K562 (cell line): ENCODE results near the gene HS3ST1. TPM values are rescaled to one million over a fixed set of nuclear protein-coding genes. Genes with fewer than 3 reads are reported as not detected.

Source experiments
- ATAC-seq: fragments of 200-7000 bp; cut with Tn5 transposase; 3 replicates; pipeline ENCODE4 v1.9.1; 2020; ENCODE audit warnings: moderate library complexity
- BruUV-seq: library from RNA; stranded (reverse); fragments of 400-500 nt; replicated peaks from 2 replicates; lab custom pipeline; 2021; lab: Mats Ljungman, UMichigan
- CTCF ChIA-PET: fragments of 300-600 bp; formaldehyde crosslinking; extraction: SDS; loops from one replicate; lab custom pipeline; 2021; ENCODE audit warnings: low intra/inter-chr PET ratio; lab: Yijun Ruan, JAX
- POLR2A ChIA-PET: fragments of 300-600, 350-650 bp; sonication (Branson Sonifier 250); formaldehyde crosslinking; extraction: SDS; loops from one replicate; lab custom pipeline; 2021; ENCODE audit warnings: antibody characterized with exemption, inconsistent platforms; lab: Yijun Ruan, JAX
- DNase-seq, 4 experiments: peaks; one replicate each; pipeline versions ENCODE4 v3.0.0 to v3.0.0-alpha.2; 2011 to 2018; ENCODE audit warnings: low spot score in 3 of 4, mixed read lengths in 3 of 4; ENCODE audit errors: extremely low read depth in 1 of 4
- FAIRE-seq: peaks from 2 replicates; lab custom pipeline; 2011; peaks lifted over from hg19 to GRCh38; lab: Jason Lieb, UNC
- H2AFZ ChIP-seq: 2 replicates; pipeline ENCODE4 v1.6.0; 2011; ENCODE audit warnings: low read depth, low read length, control low read depth, inconsistent platforms
- H3K27ac ChIP-seq: fragments of 200-600 bp; 3 replicates; pipeline ENCODE4 v1.8.0; 2011; ENCODE audit warnings: low read depth, mild to moderate bottlenecking, control low read depth, inconsistent platforms, low read length, moderate library complexity, mixed read lengths; ENCODE audit errors: extremely low read depth
- H3K27me3 ChIP-seq, 2 experiments: fragments of 300-600 bp in 1 of 2; 2 replicates in 1 of 2; 3 replicates in 1 of 2; pipeline versions ENCODE4 v1.6.0 to v1.8.0; 2011; ENCODE audit warnings: inconsistent platforms in 2 of 2, low read length in 2 of 2, mild to moderate bottlenecking in 1 of 2, mixed read lengths in 1 of 2, moderate library complexity in 1 of 2; ENCODE audit not compliant: control insufficient read depth in 2 of 2, insufficient read depth in 2 of 2
- H3K36me3 ChIP-seq: fragments of 300-600 bp; 3 replicates; pipeline ENCODE4 v1.8.0; 2011; ENCODE audit warnings: mild to moderate bottlenecking, low read length, inconsistent platforms; ENCODE audit not compliant: control insufficient read depth, insufficient read depth
- H3K4me1 ChIP-seq, 2 experiments: fragments of 200-600 bp in 1 of 2; replicated peaks in 1 of 2; 2 replicates in 1 of 2; 3 replicates in 1 of 2; pipeline versions ENCODE4 v1.5.1 to v1.8.0; 2011; ENCODE audit warnings: inconsistent platforms in 2 of 2, low read length in 2 of 2, mild to moderate bottlenecking in 1 of 2, mixed read lengths in 1 of 2, moderate library complexity in 1 of 2; ENCODE audit not compliant: control insufficient read depth in 2 of 2, insufficient read depth in 2 of 2
- H3K4me2 ChIP-seq: 2 replicates; pipeline ENCODE4 v1.6.1; 2011; ENCODE audit warnings: low read length, control low read depth, inconsistent platforms, mixed read lengths; ENCODE audit not compliant: insufficient read depth
- H3K4me3 ChIP-seq: fragments of 200-600 bp; sonication (generic), shearing (Covaris generic); 2 replicates; pipeline ENCODE4 v1.5.1; 2016; ENCODE audit warnings: control low read depth, inconsistent platforms
- H3K79me2 ChIP-seq: fragments of 200-600 bp; 3 replicates; pipeline ENCODE4 v1.8.0; 2011; ENCODE audit warnings: low read length, inconsistent platforms; ENCODE audit not compliant: control insufficient read depth, insufficient read depth
- H3K9ac ChIP-seq, 2 experiments: 2 replicates each; pipeline versions ENCODE4 v1.6.0 to v1.6.1; 2011; ENCODE audit warnings: low read depth in 2 of 2, low read length in 2 of 2, control low read depth in 1 of 2, inconsistent platforms in 1 of 2, mild to moderate bottlenecking in 1 of 2, mixed read lengths in 1 of 2; ENCODE audit not compliant: insufficient read depth in 1 of 2
- H3K9me1 ChIP-seq: one replicate; pipeline ENCODE4 v1.6.0; 2011; ENCODE audit warnings: inconsistent platforms, mild to moderate bottlenecking, low read length, moderate library complexity; ENCODE audit not compliant: control insufficient read depth, insufficient read depth
- H3K9me3 ChIP-seq: replicated peaks from 2 replicates; pipeline ENCODE4 v1.5.1; 2011; ENCODE audit warnings: low read depth, low read length, inconsistent platforms; ENCODE audit not compliant: control insufficient read depth, insufficient read depth
- H4K20me1 ChIP-seq: replicated peaks from 2 replicates; pipeline ENCODE4 v1.6.1; 2011; ENCODE audit warnings: low read length, inconsistent platforms, mixed read lengths; ENCODE audit not compliant: control insufficient read depth, insufficient read depth
- ARNT ChIP-seq, 2 experiments: fragments of 450-650 bp; IDR thresholded peaks; 2 replicates each; pipeline ENCODE4 v1.6.1; 2016; ENCODE audit warnings: mild to moderate bottlenecking in 1 of 2
- ESRRB ChIP-seq: fragments of 250-450 bp; sonication (Bioruptor Pico); IDR thresholded peaks from 2 replicates; pipeline ENCODE4 v1.5.0; 2020; ENCODE audit warnings: mild to moderate bottlenecking, moderate library complexity, borderline replicate concordance
- FOSL1 ChIP-seq: fragments of 200-800 bp; sonication (Bioruptor generic); conservative IDR thresholded peaks from 2 replicates; pipeline ENCODE4 v1.6.1; 2016; ENCODE audit warnings: missing genetic modification characterization, missing compliant biosample characterization
- HMBOX1 ChIP-seq: sonication (generic); IDR thresholded peaks from 2 replicates; pipeline ENCODE4 v1.6.1; 2016
- MCM2 ChIP-seq: fragments of 450-650 bp; IDR thresholded peaks from 2 replicates; pipeline ENCODE4 v1.6.1; 2017; ENCODE audit warnings: low read depth, mild to moderate bottlenecking
- NFE2 ChIP-seq: IDR thresholded peaks from 2 replicates; pipeline ENCODE4 v1.6.1; 2014; ENCODE audit warnings: antibody characterized with exemption, low read depth
- NFRKB ChIP-seq: fragments of 450-650 bp; IDR thresholded peaks from 2 replicates; pipeline ENCODE4 v1.6.1; 2016; ENCODE audit warnings: low read depth
- NR0B1 ChIP-seq: fragments of 450-650 bp; IDR thresholded peaks from one replicate; pipeline ENCODE4 v1.6.1; 2018; ENCODE audit warnings: mild to moderate bottlenecking, moderate library complexity; ENCODE audit not compliant: partially characterized antibody
- NR2C2 ChIP-seq, 2 experiments: fragments of 200-800 bp in 1 of 2; sonication (Bioruptor generic) in 1 of 2; sonication (generic) in 1 of 2; formaldehyde crosslinking in 1 of 2; IDR thresholded peaks; 2 replicates each; pipeline versions ENCODE4 v1.6.1 to v1.8.0; 2016 to 2022; ENCODE audit warnings: mild to moderate bottlenecking in 1 of 2, missing compliant biosample characterization in 1 of 2, missing genetic modification characterization in 1 of 2, missing genetic modification reagents in 1 of 2
- RAD51 ChIP-seq: fragments of 450-650 bp; IDR thresholded peaks from 2 replicates; pipeline ENCODE4 v1.7.1; 2016; ENCODE audit warnings: low read depth, mild to moderate bottlenecking, borderline replicate concordance
- SMARCB1 ChIP-seq: IDR thresholded peaks from 2 replicates; pipeline ENCODE4 v1.6.1; 2011; ENCODE audit warnings: improper control_type of control experiment, low read depth; ENCODE audit not compliant: insufficient read length
- SNAPC5 ChIP-seq: fragments of 250-450 bp; sonication (Bioruptor Pico); IDR thresholded peaks from 2 replicates; pipeline ENCODE4 v1.8.0; 2021; ENCODE audit warnings: moderate library complexity, mild to moderate bottlenecking, inconsistent platforms
- ZBTB9 ChIP-seq: fragments of 450-650 bp; formaldehyde crosslinking; IDR thresholded peaks from 2 replicates; pipeline ENCODE4 v1.4.0; 2020; ENCODE audit warnings: mild to moderate bottlenecking, moderate library complexity
- ZNF41 ChIP-seq: fragments of 250-450 bp; sonication (Bioruptor Pico); conservative IDR thresholded peaks from 2 replicates; pipeline ENCODE4 v1.4.0; 2020; ENCODE audit warnings: mild to moderate bottlenecking
- in situ Hi-C: fragments of 300-500 bp; cut with MboI; formaldehyde crosslinking; loops from 4 replicates; pipeline ENCODE4 v1.15.0; 2018; ENCODE audit warnings: inconsistent platforms, mixed read lengths
- intact Hi-C: fragments of 100-400 bp; cut with micrococcal nuclease; formaldehyde crosslinking; loops from 2 replicates; pipeline ENCODE4 v1.14.2; 2022
- polyA plus RNA-seq, 8 experiments: library from polyadenylated mRNA; depleted of rRNA in 4 of 8; stranded (reverse) in 5 of 8; unstranded in 3 of 8; fragments of >200 nt; fragmentation: Nextera tagmentation in 2 of 8; fragmentation: Illumina TruSeq in 1 of 8; extraction: Ambion mirVana in 2 of 8; extraction: Trizol in 1 of 8; gene quantifications; 2 replicates each; pipeline versions ENCODE4 v1.2.1 to v1.2.3, GENCODE V29; 2011 to 2014; ENCODE audit warnings: inconsistent platforms in 1 of 8, missing spikeins in 1 of 8
- total RNA-seq, 7 experiments: library from RNA; depleted of rRNA in 6 of 7; stranded (reverse); fragments of >200 nt in 6 of 7; fragmentation: Illumina TruSeq in 2 of 7; extraction: Trizol in 2 of 7; gene quantifications; 2 replicates each; pipeline versions ENCODE4 v1.2.1 to v1.2.3, GENCODE V29; 2011 to 2021; ENCODE audit warnings: low replicate concordance in 1 of 7
- TF ChIP-seq, protein P1 (sequence below): sonication (generic); formaldehyde crosslinking; IDR thresholded peaks from 2 replicates; pipeline ENCODE4 v1.8.1; 2023; ENCODE audit warnings: mild to moderate bottlenecking, missing genetic modification reagents

The HS3ST1 gene
- total and polyA plus RNA-seq, 9 of the 15 experiments (the other 6 are each of a cell fraction or from before 2014, with no cell fraction given): 0.02 TPM; not detected in 8

- no peak for TF ChIP-seq SNAPC5 (CRISPR knock-in tag)
Measured at GRCh38 chr4:11451716-11452115, 23.0 kb upstream of the HS3ST1 start (continued).

- no peak overlapping the region for H3K27ac ChIP-seq
- no peaks in the 10 kb centered on the region for H4K20me1 ChIP-seq
- POLR2A ChIA-PET: no interaction called here
- FAIRE-seq (no peak), ATAC-seq (no peak), DNase-seq (no peak)
- H3K27me3 ChIP-seq: no peaks in the 10 kb centered on the region
- CTCF ChIA-PET: no interaction called here
- no peak overlapping the region for H3K4me2 ChIP-seq
- in situ Hi-C loops (no loop called here), intact Hi-C loops (no loop called here)
- no peaks in the 10 kb centered on the region for H3K4me1 ChIP-seq
- BruUV-seq: no TSS peak
- no peaks in the 10 kb centered on the region for H3K9me1 ChIP-seq
- H3K9ac ChIP-seq: no peak overlapping the region
- no peaks in the 10 kb centered on the region for H3K9me3 ChIP-seq
- no peaks in the 10 kb centered on the region for H3K36me3 ChIP-seq
- no peak overlapping the region for H3K4me3 ChIP-seq
- H2AFZ ChIP-seq: no peak overlapping the region
- no peaks in the 10 kb centered on the region for H3K79me2 ChIP-seq
- TF ChIP-seq NR2C2 (CRISPR knock-in tag; IDR thresholded peaks at IDR 0.05) (no peak), NR2C2 (tag; IDR thresholded peaks at IDR 0.05) (no peak), ESRRB (CRISPR knock-in tag) (no peak), HMBOX1 (no peak), RAD51 (no peak), ZNF41 (no peak), ARNT (IDR thresholded peaks at IDR 0.05) (no peak), SMARCB1 (no peak), NR0B1 (no peak), NFE2 (no peak), FOSL1 (tag) (no peak), NFRKB (no peak), ZBTB9 (no peak), MCM2 (no peak)
- TF ChIP-seq, protein P1, sequence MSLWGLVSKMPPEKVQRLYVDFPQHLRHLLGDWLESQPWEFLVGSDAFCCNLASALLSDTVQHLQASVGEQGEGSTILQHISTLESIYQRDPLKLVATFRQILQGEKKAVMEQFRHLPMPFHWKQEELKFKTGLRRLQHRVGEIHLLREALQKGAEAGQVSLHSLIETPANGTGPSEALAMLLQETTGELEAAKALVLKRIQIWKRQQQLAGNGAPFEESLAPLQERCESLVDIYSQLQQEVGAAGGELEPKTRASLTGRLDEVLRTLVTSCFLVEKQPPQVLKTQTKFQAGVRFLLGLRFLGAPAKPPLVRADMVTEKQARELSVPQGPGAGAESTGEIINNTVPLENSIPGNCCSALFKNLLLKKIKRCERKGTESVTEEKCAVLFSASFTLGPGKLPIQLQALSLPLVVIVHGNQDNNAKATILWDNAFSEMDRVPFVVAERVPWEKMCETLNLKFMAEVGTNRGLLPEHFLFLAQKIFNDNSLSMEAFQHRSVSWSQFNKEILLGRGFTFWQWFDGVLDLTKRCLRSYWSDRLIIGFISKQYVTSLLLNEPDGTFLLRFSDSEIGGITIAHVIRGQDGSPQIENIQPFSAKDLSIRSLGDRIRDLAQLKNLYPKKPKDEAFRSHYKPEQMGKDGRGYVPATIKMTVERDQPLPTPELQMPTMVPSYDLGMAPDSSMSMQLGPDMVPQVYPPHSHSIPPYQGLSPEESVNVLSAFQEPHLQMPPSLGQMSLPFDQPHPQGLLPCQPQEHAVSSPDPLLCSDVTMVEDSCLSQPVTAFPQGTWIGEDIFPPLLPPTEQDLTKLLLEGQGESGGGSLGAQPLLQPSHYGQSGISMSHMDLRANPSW (CRISPR knock-in tag): no peak
Measured at GRCh38 chr4:11446155-11446811, 17.6 kb upstream of the HS3ST1 start.
